HCT116 (cell line): ENCODE data around the gene CCNC. TPM values are rescaled to one million over a fixed set of nuclear protein-coding genes. Genes with fewer than 3 reads are reported as not detected.

ENCODE experiments used
- ATAC-seq: fragments of 200-7000 bp; cut with Tn5 transposase; 2 replicates; pipeline ENCODE4 v1.9.1; 2020; ENCODE audit warnings: mild to moderate bottlenecking, moderate library complexity
- BruUV-seq: library from RNA; stranded (reverse); fragments of 400-500 nt; replicated peaks from 2 replicates; lab custom pipeline; 2021; lab: Mats Ljungman, UMichigan
- CTCF ChIA-PET: fragments of 300-600 bp; sonication (Branson Sonifier 250); formaldehyde crosslinking; loops from one replicate; lab custom pipeline; 2021; ENCODE audit warnings: antibody characterized with exemption; lab: Charles Lee
- POLR2A ChIA-PET: fragments of 300-600, 350-600 bp; sonication (Branson Sonifier 250); formaldehyde crosslinking; loops from one replicate; lab custom pipeline; 2021; ENCODE audit warnings: antibody characterized with exemption; lab: Charles Lee
- RAD21 ChIA-PET, 2 experiments: fragments of 300-600 bp; sonication (Branson Sonifier 250); formaldehyde crosslinking; loops; one replicate each; lab custom pipeline; 2023; ENCODE audit warnings: low total read pairs in 2 of 2; ENCODE audit not compliant: uncharacterized antibody in 2 of 2, unreplicated experiment in 2 of 2, low non-redundant PET in 1 of 2; lab: Charles Lee
- DNase-seq: peaks from one replicate; pipeline ENCODE4 v3.0.0-alpha.2; 2010; ENCODE audit warnings: low read depth, low spot score
- H2AFZ ChIP-seq: fragments of 200-600 bp; shearing (Covaris generic), sonication (generic); 2 replicates; pipeline ENCODE4 v1.6.1; 2017; ENCODE audit warnings: low read depth, mixed run types, mixed read lengths, antibody characterized with exemption, low read length; ENCODE audit not compliant: poor library complexity, severe bottlenecking
- H3K27ac ChIP-seq: 2 replicates; pipeline ENCODE4 v1.5.1; 2012; ENCODE audit warnings: low read depth, low read length
- H3K27me3 ChIP-seq: fragments of 200-600 bp; sonication (generic); 2 replicates; pipeline ENCODE4 v1.6.1; 2016; ENCODE audit warnings: mixed run types, low read length, mixed read lengths; ENCODE audit not compliant: insufficient read depth
- H3K36me3 ChIP-seq, 2 experiments: fragments of 200-500 bp in 1 of 2; fragments of 200-600 bp in 1 of 2; sonication (Bioruptor generic) in 1 of 2; sonication (generic) in 1 of 2; 2 replicates each; pipeline versions ENCODE4 v1.5.1 to v1.6.1; 2014 to 2016; ENCODE audit warnings: low read length in 2 of 2, inconsistent platforms in 1 of 2, mixed read lengths in 1 of 2, mixed run types in 1 of 2; ENCODE audit not compliant: insufficient read depth in 2 of 2, control insufficient read depth in 1 of 2
- H3K4me1 ChIP-seq, 2 experiments: fragments of 200-600 bp in 1 of 2; sonication (generic) in 1 of 2; 2 replicates each; pipeline versions ENCODE4 v1.5.1 to v1.6.1; 2012 to 2017; ENCODE audit warnings: low read length in 2 of 2, inconsistent platforms in 1 of 2, mild to moderate bottlenecking in 1 of 2, mixed read lengths in 1 of 2, mixed run types in 1 of 2, moderate library complexity in 1 of 2; ENCODE audit not compliant: insufficient read depth in 2 of 2, control insufficient read depth in 1 of 2
- H3K4me2 ChIP-seq: fragments of 200-600 bp; sonication (generic); 2 replicates; pipeline ENCODE4 v1.6.1; 2017; ENCODE audit warnings: mixed run types, low read length, mixed read lengths
- H3K4me3 ChIP-seq, 2 experiments: fragments of 200-600 bp in 1 of 2; sonication (generic) in 1 of 2; replicated peaks in 1 of 2; 2 replicates each; pipeline ENCODE4 v1.5.1; 2011 to 2016; ENCODE audit warnings: low read length in 2 of 2, control low read depth in 1 of 2, low read depth in 1 of 2, mild to moderate bottlenecking in 1 of 2, mixed read lengths in 1 of 2, mixed run types in 1 of 2
- H3K79me2 ChIP-seq: fragments of 200-600 bp; sonication (generic); 2 replicates; pipeline ENCODE4 v1.6.1; 2017; ENCODE audit warnings: mild to moderate bottlenecking, mixed run types, low read length, moderate library complexity, mixed read lengths; ENCODE audit not compliant: insufficient read depth
- H3K9ac ChIP-seq: fragments of 200-600 bp; sonication (generic); 2 replicates; pipeline ENCODE4 v1.6.1; 2016; ENCODE audit warnings: low read length, mixed read lengths
- H3K9me2 ChIP-seq: fragments of 200-600 bp; sonication (generic), shearing (Covaris generic); 2 replicates; pipeline ENCODE4 v1.6.1; 2017; ENCODE audit warnings: mixed run types, mild to moderate bottlenecking, moderate library complexity; ENCODE audit not compliant: insufficient read depth
- H3K9me3 ChIP-seq, 2 experiments: fragments of 200-500 bp in 1 of 2; fragments of 200-600 bp in 1 of 2; sonication (Bioruptor generic) in 1 of 2; sonication (generic) in 1 of 2; 2 replicates each; pipeline ENCODE4 v1.6.1; 2014 to 2017; ENCODE audit warnings: low read length in 2 of 2, mixed read lengths in 2 of 2, inconsistent platforms in 1 of 2, low read depth in 1 of 2, mild to moderate bottlenecking in 1 of 2, mixed run types in 1 of 2, moderate library complexity in 1 of 2; ENCODE audit not compliant: control insufficient read depth in 1 of 2, insufficient read depth in 1 of 2
- H4K20me1 ChIP-seq: fragments of 200-600 bp; sonication (generic), shearing (Covaris generic); 2 replicates; pipeline ENCODE4 v1.6.1; 2017; ENCODE audit warnings: mixed run types, mild to moderate bottlenecking, moderate library complexity; ENCODE audit not compliant: insufficient read depth
- CTCF ChIP-seq, 3 experiments: fragments of 200-600 bp in 1 of 3; sonication (generic) in 1 of 3; IDR thresholded peaks in 2 of 3; conservative IDR thresholded peaks in 1 of 3; 2 replicates each; pipeline ENCODE4 v1.5.1; 2012 to 2017; ENCODE audit warnings: low read depth in 2 of 3, low read length in 2 of 3, antibody characterized with exemption in 1 of 3, borderline replicate concordance in 1 of 3, control low read depth in 1 of 3, mild to moderate bottlenecking in 1 of 3, mixed read lengths in 1 of 3, mixed run types in 1 of 3, moderate library complexity in 1 of 3; ENCODE audit not compliant: insufficient read depth in 1 of 3
- EZH2 ChIP-seq: fragments of 200-600 bp; sonication (generic); IDR thresholded peaks from 2 replicates; pipeline ENCODE4 v1.6.1; 2017; ENCODE audit warnings: antibody characterized with exemption, mixed run types
- MAX ChIP-seq: IDR thresholded peaks from 2 replicates; pipeline ENCODE4 v1.6.1; 2012
- POLR2AphosphoS5 ChIP-seq: IDR thresholded peaks from 2 replicates; pipeline ENCODE4 v1.6.1; 2011; ENCODE audit warnings: mild to moderate bottlenecking, low read depth, low read length, moderate library complexity
- SIN3A ChIP-seq: IDR thresholded peaks from 2 replicates; pipeline ENCODE4 v1.6.1; 2012; ENCODE audit warnings: low read depth
- SP1 ChIP-seq: IDR thresholded peaks from 2 replicates; pipeline ENCODE4 v1.6.1; 2012; ENCODE audit warnings: low read depth
- SRF ChIP-seq: IDR thresholded peaks from 2 replicates; pipeline ENCODE4 v1.6.1; 2012; ENCODE audit warnings: low read depth
- ZNF274 ChIP-seq: fragments of 200-500 bp; sonication (Bioruptor generic); IDR thresholded peaks from 2 replicates; pipeline ENCODE4 v1.6.1; 2014; ENCODE audit warnings: mild to moderate bottlenecking, low read depth, low read length, inconsistent platforms
- intact Hi-C: fragments of 100-400 bp; cut with micrococcal nuclease; formaldehyde crosslinking; loops from 2 replicates; pipeline ENCODE4 v1.10.0; 2022
- total RNA-seq: library from RNA; stranded (reverse); gene quantifications from one replicate; pipeline ENCODE4 v1.2.1, GENCODE V29; 2021; ENCODE audit not compliant: unreplicated experiment
- TF ChIP-seq, protein P1 (sequence below): IDR thresholded peaks from 2 replicates; pipeline ENCODE4 v1.6.1; 2011; ENCODE audit warnings: mild to moderate bottlenecking, low read length, moderate library complexity; ENCODE audit not compliant: insufficient replicate concordance; ENCODE audit errors: extremely low read depth

Gene CCNC
- total RNA-seq, 1 experiment from 2014 or later: 78.5 TPM

DNA sequence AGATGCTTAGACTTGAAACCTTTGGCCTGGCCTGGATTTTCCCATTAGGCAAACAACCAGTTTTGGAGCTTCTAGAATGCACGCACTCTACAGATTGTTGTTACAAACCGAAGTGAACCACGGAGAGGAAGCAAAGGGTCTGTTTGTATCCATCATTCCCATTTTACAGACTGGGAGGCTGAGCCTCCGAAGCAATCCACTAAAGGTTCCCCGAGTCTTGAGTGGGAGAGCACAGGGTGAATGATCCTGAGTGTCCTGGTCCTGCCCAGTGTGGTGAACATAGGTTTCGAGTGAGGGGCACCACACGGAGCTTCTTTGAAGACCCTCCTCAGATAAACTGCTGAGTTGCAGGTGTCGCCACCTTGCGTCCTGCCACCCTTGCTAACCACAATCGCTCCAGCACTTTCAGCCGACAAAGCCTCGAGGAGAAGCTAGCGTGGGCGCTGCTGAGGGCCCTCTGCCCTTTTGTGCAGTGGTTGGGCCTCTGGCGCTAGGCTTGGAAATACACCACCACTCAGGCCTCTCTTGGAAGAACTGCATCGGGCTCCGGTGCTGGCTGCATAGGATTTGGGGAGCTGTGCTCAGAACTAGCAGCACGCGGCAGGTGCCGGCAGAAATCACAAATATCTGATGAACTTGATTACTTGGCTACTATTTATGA, 36.7 kb upstream of the CCNC start:
- Histone ChIP-seq H3K79me2 (no peaks in the 10 kb centered on the region), H4K20me1 (no peaks in the 10 kb centered on the region), H3K36me3 (no peaks in the 10 kb centered on the region), H3K9me3 (no peaks in the 10 kb centered on the region), H3K4me1 (no peaks in the 10 kb centered on the region), H3K4me3 (no peak overlapping the region), H3K9ac (no peak overlapping the region), H2AFZ (no peak overlapping the region), H3K27ac (no peak overlapping the region), H3K4me2 (no peak overlapping the region), H3K9me2 (no peaks in the 10 kb centered on the region), H3K27me3 (no peaks in the 10 kb centered on the region)
- RAD21 ChIA-PET: no interaction called here
- DNase-seq: no peak
- intact Hi-C loops: no loop called here
- BruUV-seq: no TSS peak
- TF ChIP-seq CTCF (IDR thresholded peaks at IDR 0.05 in 2 of 3, conservative IDR thresholded peaks at IDR 0.05 in 1 of 3; ENCODE audit: borderline replicate concordance in 1 of 3, insufficient read depth in 1 of 3, low read depth in 2 of 3, low read length in 2 of 3) (no peak), SIN3A (no peak)
- no peak for ATAC-seq
- POLR2A ChIA-PET: no interaction called here
- CTCF ChIA-PET: no interaction called here

- CTCF ChIA-PET: no interaction called here
- RAD21 ChIA-PET: no interaction called here
- no peak overlapping the region for H2AFZ ChIP-seq
- no peaks in the 10 kb centered on the region for H3K9me2 ChIP-seq
- intact Hi-C loops: no loop called here
- H3K79me2 ChIP-seq: no peaks in the 10 kb centered on the region
- H3K4me3 ChIP-seq: no peak overlapping the region
- no peaks in the 10 kb centered on the region for H3K27me3 ChIP-seq
- POLR2A ChIA-PET: no interaction called here
- H3K4me2 ChIP-seq: no peak overlapping the region
- no peak for DNase-seq
- no TSS peak for BruUV-seq
- no peaks in the 10 kb centered on the region for H4K20me1 ChIP-seq
- ATAC-seq: no peak
- no peak overlapping the region for H3K27ac ChIP-seq
- H3K4me1 ChIP-seq: no peaks in the 10 kb centered on the region
- no peak overlapping the region for H3K9ac ChIP-seq
- H3K9me3 ChIP-seq: no peaks in the 10 kb centered on the region
- H3K36me3 ChIP-seq: no peaks in the 10 kb centered on the region
- no peak for TF ChIP-seq ZNF274
- TF ChIP-seq MAX: no peak
- TF ChIP-seq EZH2: no peak
- no peak for TF ChIP-seq POLR2AphosphoS5
- TF ChIP-seq, protein P1, sequence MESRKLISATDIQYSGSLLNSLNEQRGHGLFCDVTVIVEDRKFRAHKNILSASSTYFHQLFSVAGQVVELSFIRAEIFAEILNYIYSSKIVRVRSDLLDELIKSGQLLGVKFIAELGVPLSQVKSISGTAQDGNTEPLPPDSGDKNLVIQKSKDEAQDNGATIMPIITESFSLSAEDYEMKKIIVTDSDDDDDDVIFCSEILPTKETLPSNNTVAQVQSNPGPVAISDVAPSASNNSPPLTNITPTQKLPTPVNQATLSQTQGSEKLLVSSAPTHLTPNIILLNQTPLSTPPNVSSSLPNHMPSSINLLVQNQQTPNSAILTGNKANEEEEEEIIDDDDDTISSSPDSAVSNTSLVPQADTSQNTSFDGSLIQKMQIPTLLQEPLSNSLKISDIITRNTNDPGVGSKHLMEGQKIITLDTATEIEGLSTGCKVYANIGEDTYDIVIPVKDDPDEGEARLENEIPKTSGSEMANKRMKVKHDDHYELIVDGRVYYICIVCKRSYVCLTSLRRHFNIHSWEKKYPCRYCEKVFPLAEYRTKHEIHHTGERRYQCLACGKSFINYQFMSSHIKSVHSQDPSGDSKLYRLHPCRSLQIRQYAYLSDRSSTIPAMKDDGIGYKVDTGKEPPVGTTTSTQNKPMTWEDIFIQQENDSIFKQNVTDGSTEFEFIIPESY: no peak
- TF ChIP-seq SRF: no peak
- no peak for TF ChIP-seq SP1
Measured at GRCh38 chr6:99604166-99605073, 36.0 kb upstream of the CCNC start.
